Right ventricle myocardium inferior (tissue), 1 donor: ENCODE measurements around the gene TMEM106C. TPM values are rescaled to one million over a fixed set of nuclear protein-coding genes. Genes with fewer than 3 reads are reported as not detected.
"Not testable (repeated sequence)": the region's sequence is repeated elsewhere in the genome, so short reads cannot be mapped to it uniquely, and the experiment has no call there.

Source experiments
- ATAC-seq: fragments of 200-7000 bp; cut with Tn5 transposase; one replicate; pipeline ENCODE4 v1.9.1; 2020; ENCODE audit warnings: mild to moderate bottlenecking, moderate library complexity
- DNase-seq: peaks from one replicate; pipeline ENCODE4 v3.0.0; 2021; ENCODE audit errors: missing footprints
- intact Hi-C: fragments of 100-400 bp; cut with DNase I; formaldehyde crosslinking; loops from one replicate; pipeline ENCODE4 v1.11.0; 2022
- total RNA-seq: library from RNA; stranded (reverse); fragmentation: NEBNext Ultra II Directional; extraction: Animal tissue kit (Norgen Biotek cat#: 25700); gene quantifications from one replicate; pipeline ENCODE4 v1.2.1, GENCODE V29; 2021
- donor health status: DM: no; HTN: yes; CAD: no; lungs with severe emphysema.

TMEM106C gene
- total RNA-seq, 1 donor from 2014 or later: 45.6 TPM

GRCh38 chr12:47946413-47947323, 16.7 kb upstream of the TMEM106C start:
- ATAC-seq (no peak), DNase-seq (no peak)
- intact Hi-C loops: no loop called here

- ATAC-seq (no peak), DNase-seq (no peak)
- intact Hi-C loops: no loop called here
Observed at GRCh38 chr12:47947341-47947740, 16.1 kb upstream of the TMEM106C start.

GRCh38 chr12:47949441-47950341, 13.7 kb upstream of the TMEM106C start:
- ATAC-seq (peak; percentile 90), DNase-seq (peak; percentile 87)
- intact Hi-C loops: loop anchor here (1.0 to 2.0 kb wide), 2 partner anchors 43 to 49 kb away; no protein-coding TSS in a partner anchor

GRCh38 chr12:47950856-47951468, 12.4 kb upstream of the TMEM106C start:
- DNase-seq: no peak
- intact Hi-C loops: no loop called here
- no peak for ATAC-seq

GRCh38 chr12:47954058-47954457, 9.3 kb upstream of the TMEM106C start:
- no peak for ATAC-seq
- intact Hi-C loops: no loop called here
- DNase-seq: no peak

- intact Hi-C loops: no loop called here
- ATAC-seq (no peak), DNase-seq (no peak)
Observed at GRCh38 chr12:47954467-47955045, 8.8 kb upstream of the TMEM106C start.

GRCh38 chr12:47955059-47955458, 8.3 kb upstream of the TMEM106C start:
- no peak for ATAC-seq
- intact Hi-C loops: no loop called here
- DNase-seq: no peak

GRCh38 chr12:47957671-47958070, 5.7 kb upstream of the TMEM106C start:
- ATAC-seq, intact Hi-C loops, DNase-seq: not testable (repeated sequence)

GRCh38 chr12:47962198-47962597, 1.2 kb upstream of the TMEM106C start:
- DNase-seq: no peak
- ATAC-seq: no peak
- intact Hi-C loops: loop anchor here (5.0 to 10.0 kb wide), 2 partner anchors 205 to 247 kb away; no protein-coding TSS in a partner anchor

GRCh38 chr12:47964106-47964728, 821 bp downstream of the TMEM106C start:
- no peak for DNase-seq
- no peak for ATAC-seq
- intact Hi-C loops: loop anchor here (5.0 to 10.0 kb wide), 2 partner anchors 203 to 249 kb away; no protein-coding TSS in a partner anchor

- intact Hi-C loops: loop anchor here (5.0 to 10.0 kb wide), 2 partner anchors 57 to 251 kb away; no protein-coding TSS in a partner anchor
- no peak for ATAC-seq
Observed at GRCh38 chr12:47965581-47965980, 2.2 kb downstream of the TMEM106C start.

GRCh38 chr12:47967461-47968321, 4.3 kb downstream of the TMEM106C start:
- ATAC-seq (peak; percentile 21), DNase-seq (no peak)
- intact Hi-C loops: loop anchor here (5.0 to 10.0 kb wide), 2 partner anchors 55 to 253 kb away; no protein-coding TSS in a partner anchor

More at GRCh38 chr12:47965581-47965980, 2.2 kb downstream of the TMEM106C start:
- no peak for DNase-seq

GRCh38 chr12:47969845-47970244, 6.4 kb downstream of the TMEM106C start:
- ATAC-seq (peak; percentile 58), DNase-seq (no peak)
- intact Hi-C loops: loop anchor here (5.0 to 10.0 kb wide), 2 partner anchors 52 to 255 kb away; no protein-coding TSS in a partner anchor

- DNase-seq (no peak), ATAC-seq (no peak)
- intact Hi-C loops: no loop called here
Observed at GRCh38 chr12:47970843-47971242, 7.4 kb downstream of the TMEM106C start.

GRCh38 chr12:47972895-47973294, 9.5 kb downstream of the TMEM106C start:
- intact Hi-C loops: no loop called here
- DNase-seq (no peak), ATAC-seq (no peak)

- DNase-seq: no peak
- intact Hi-C loops: no loop called here
- ATAC-seq: no peak
Observed at GRCh38 chr12:47973870-47974269, 10.5 kb downstream of the TMEM106C start.

- no peak for DNase-seq
- intact Hi-C loops: no loop called here
- ATAC-seq: no peak
Observed at GRCh38 chr12:47975036-47975620, 11.7 kb downstream of the TMEM106C start.
